Erythroblast (primary cell): ENCODE data around the gene GHRL.

Source experiments
- GATA1 ChIP-seq: IDR thresholded peaks from 2 replicates; pipeline ENCODE4 v1.6.1; 2011; ENCODE audit warnings: low read depth, mild to moderate bottlenecking, control low read depth, low read length, moderate library complexity
- POLR2A ChIP-seq: IDR thresholded peaks from 2 replicates; pipeline ENCODE4 v1.6.1; 2011; ENCODE audit warnings: mild to moderate bottlenecking, low read length

DNA sequence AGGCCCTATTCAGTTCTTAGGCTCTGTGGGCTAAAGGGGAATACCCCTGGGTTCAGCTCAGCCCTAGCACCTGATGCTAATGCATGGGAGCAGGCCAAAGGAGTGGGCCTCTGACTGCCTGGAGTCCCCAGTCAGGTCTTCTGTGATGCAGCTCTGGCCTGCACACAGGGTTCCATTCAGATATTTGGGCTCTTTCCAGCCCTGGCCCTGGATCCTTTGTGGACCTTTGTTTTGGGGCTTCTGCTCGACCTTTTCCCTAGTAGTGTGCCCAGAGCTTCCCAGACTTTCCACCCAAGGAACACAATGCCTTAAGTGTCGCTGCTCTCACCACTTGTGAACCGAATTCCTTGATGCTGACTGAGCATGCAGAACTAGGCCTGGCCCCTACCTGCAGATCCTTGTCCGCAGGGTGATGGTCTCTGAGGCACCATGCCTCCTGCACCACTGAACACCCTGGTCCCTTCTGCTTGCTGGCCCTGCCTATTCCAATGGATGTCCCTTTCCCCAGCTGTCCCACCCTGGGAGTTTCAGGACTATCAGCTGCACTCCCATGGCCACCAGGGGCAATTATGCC lies 23.1 kb upstream of the GHRL start:
- no peak for TF ChIP-seq POLR2A
- TF ChIP-seq GATA1: no peak
